Osteoblast (primary cell): ENCODE measurements around the gene TRABD2A. TPM values are rescaled to one million over a fixed set of nuclear protein-coding genes. Genes with fewer than 3 reads are reported as not detected.
A peak's percentile ranks its signal among the peaks of the same experiment; 100 is the strongest.

Experiments
- DNase-seq: peaks from one replicate; pipeline ENCODE4 v3.0.0; 2011; ENCODE audit warnings: low spot score, mixed read lengths; ENCODE audit not compliant: insufficient read length; ENCODE audit errors: missing footprints
- H2AFZ ChIP-seq: 2 replicates; pipeline ENCODE4 v1.6.0; 2011; ENCODE audit warnings: mild to moderate bottlenecking, low read length
- H3K27ac ChIP-seq: 2 replicates; pipeline ENCODE4 v1.5.1; 2011; ENCODE audit warnings: mild to moderate bottlenecking, low read depth, low read length, moderate library complexity
- H3K27me3 ChIP-seq: 2 replicates; pipeline ENCODE4 v1.6.0; 2012; ENCODE audit warnings: mild to moderate bottlenecking, control low read depth, inconsistent platforms, low read length, moderate library complexity; ENCODE audit not compliant: insufficient read depth
- H3K36me3 ChIP-seq: 2 replicates; pipeline ENCODE4 v1.5.1; 2011; ENCODE audit warnings: mild to moderate bottlenecking, low read length, control low read depth, moderate library complexity; ENCODE audit not compliant: insufficient read depth
- H3K4me1 ChIP-seq: 2 replicates; pipeline ENCODE4 v1.5.1; 2011; ENCODE audit warnings: mild to moderate bottlenecking, low read length, control low read depth, moderate library complexity; ENCODE audit not compliant: insufficient read depth
- H3K4me2 ChIP-seq: 2 replicates; pipeline ENCODE4 v1.6.0; 2011; ENCODE audit warnings: mild to moderate bottlenecking, low read length; ENCODE audit not compliant: insufficient read depth
- H3K4me3 ChIP-seq: fragments of 200-600 bp; sonication (generic); 3 replicates; pipeline ENCODE4 v1.5.1; 2012; ENCODE audit warnings: mild to moderate bottlenecking, low read length, inconsistent platforms; ENCODE audit not compliant: insufficient read depth
- H3K79me2 ChIP-seq: 2 replicates; pipeline ENCODE4 v1.6.0; 2012; ENCODE audit warnings: mild to moderate bottlenecking, low read length, control low read depth, inconsistent platforms; ENCODE audit not compliant: insufficient read depth
- H3K9me3 ChIP-seq: 2 replicates; pipeline ENCODE4 v1.5.1; 2011; ENCODE audit warnings: low read depth, low read length, control low read depth
- H4K20me1 ChIP-seq: 2 replicates; pipeline ENCODE4 v1.6.0; 2012; ENCODE audit warnings: mild to moderate bottlenecking, low read length, control low read depth; ENCODE audit not compliant: insufficient read depth
- total RNA-seq: library from RNA; depleted of rRNA; stranded (reverse); fragments of >200 nt; gene quantifications from 2 replicates; pipeline ENCODE4 v1.2.3, GENCODE V29; 2012
- TF ChIP-seq, protein P1 (sequence below): IDR thresholded peaks from 2 replicates; pipeline ENCODE4 v1.5.1; 2011; ENCODE audit warnings: mild to moderate bottlenecking, low read depth, low read length, moderate library complexity; ENCODE audit errors: extremely low read depth

The TRABD2A gene
- total RNA-seq, 1 donor: 2.9 TPM

DNA sequence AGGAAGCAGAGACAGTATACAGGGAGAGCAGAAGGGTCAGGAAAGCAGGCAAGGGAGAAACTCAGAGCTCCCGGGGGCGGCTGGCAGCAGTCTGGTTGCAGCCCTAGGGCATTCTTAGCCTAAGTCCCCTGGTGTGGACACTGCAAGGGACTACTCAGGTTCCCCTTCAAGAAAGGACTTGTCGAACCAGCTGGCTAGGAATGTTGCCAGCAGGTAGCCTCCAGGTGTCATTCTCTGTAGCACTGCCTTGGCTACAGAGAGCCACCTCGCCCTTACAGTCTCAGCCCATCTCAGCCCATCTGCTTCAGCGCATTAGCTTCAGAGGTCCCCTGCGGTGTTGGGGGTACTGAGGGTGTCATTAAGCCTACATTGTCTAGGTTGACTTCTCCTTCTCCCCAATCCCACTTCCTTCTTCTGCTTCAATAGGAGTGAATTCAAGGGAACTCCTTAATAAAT, 13.3 kb upstream of the TRABD2A start:
- H3K4me1 ChIP-seq: peaks cover 54% of the 10 kb centered on the region
- peak overlapping the region; percentile 70 for H2AFZ ChIP-seq
- H3K27me3 ChIP-seq: no peaks in the 10 kb centered on the region

DNA sequence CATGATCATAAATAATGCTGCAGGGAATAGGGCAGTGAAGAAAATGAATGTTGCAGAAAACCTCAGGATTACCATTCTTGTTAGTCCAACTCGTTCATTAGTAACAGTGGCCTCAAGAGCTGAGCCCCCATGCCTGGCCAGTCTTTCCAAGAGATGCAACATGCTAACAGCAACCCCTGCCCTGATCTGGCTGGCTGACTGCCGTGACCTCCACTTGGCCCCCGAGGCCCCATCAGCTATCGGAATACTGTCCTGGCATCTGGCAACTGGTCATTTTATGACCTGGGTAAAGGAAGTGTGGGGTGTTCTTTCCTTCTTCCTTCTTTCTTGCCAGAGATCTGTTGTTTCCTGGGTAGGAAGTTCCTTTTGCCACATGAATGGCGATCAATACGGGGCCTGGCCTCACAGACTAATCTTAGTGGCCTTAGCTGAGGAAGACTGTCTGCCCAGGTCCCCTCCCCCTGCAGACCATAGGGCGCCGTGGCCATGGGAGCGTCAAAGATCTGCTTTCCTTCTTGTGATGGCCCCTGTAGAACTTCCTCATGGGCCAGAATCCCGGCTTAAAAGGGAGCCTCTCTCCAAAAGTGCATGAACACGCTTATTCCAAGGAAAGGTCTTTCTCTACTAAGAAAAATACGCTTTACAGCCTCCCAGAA, 10.6 kb upstream of the TRABD2A start:
- no peak for DNase-seq
- no peaks in the 10 kb centered on the region for H4K20me1 ChIP-seq
- H3K27ac ChIP-seq: no peak overlapping the region
- TF ChIP-seq, protein P1, sequence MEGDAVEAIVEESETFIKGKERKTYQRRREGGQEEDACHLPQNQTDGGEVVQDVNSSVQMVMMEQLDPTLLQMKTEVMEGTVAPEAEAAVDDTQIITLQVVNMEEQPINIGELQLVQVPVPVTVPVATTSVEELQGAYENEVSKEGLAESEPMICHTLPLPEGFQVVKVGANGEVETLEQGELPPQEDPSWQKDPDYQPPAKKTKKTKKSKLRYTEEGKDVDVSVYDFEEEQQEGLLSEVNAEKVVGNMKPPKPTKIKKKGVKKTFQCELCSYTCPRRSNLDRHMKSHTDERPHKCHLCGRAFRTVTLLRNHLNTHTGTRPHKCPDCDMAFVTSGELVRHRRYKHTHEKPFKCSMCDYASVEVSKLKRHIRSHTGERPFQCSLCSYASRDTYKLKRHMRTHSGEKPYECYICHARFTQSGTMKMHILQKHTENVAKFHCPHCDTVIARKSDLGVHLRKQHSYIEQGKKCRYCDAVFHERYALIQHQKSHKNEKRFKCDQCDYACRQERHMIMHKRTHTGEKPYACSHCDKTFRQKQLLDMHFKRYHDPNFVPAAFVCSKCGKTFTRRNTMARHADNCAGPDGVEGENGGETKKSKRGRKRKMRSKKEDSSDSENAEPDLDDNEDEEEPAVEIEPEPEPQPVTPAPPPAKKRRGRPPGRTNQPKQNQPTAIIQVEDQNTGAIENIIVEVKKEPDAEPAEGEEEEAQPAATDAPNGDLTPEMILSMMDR: no peak
- H3K27me3 ChIP-seq: no peaks in the 10 kb centered on the region
- peaks cover 38% of the 10 kb centered on the region for H3K4me1 ChIP-seq
- no peak overlapping the region for H3K4me3 ChIP-seq
- no peak overlapping the region for H3K4me2 ChIP-seq
- no peaks in the 10 kb centered on the region for H3K79me2 ChIP-seq
- no peaks in the 10 kb centered on the region for H3K9me3 ChIP-seq
- no peaks in the 10 kb centered on the region for H3K36me3 ChIP-seq
- H2AFZ ChIP-seq: peak overlapping the region; percentile 45

More for the DNA sequence above, 13.3 kb upstream of the TRABD2A start:
- no peak for DNase-seq
- Histone ChIP-seq H3K4me2 (peak overlapping the region; percentile 65), H3K9me3 (no peaks in the 10 kb centered on the region), H3K4me3 (no peak overlapping the region), H3K27ac (peak overlapping the region; percentile 77), H3K79me2 (no peaks in the 10 kb centered on the region), H3K36me3 (no peaks in the 10 kb centered on the region), H4K20me1 (no peaks in the 10 kb centered on the region)
- TF ChIP-seq, protein P1: no peak

DNA sequence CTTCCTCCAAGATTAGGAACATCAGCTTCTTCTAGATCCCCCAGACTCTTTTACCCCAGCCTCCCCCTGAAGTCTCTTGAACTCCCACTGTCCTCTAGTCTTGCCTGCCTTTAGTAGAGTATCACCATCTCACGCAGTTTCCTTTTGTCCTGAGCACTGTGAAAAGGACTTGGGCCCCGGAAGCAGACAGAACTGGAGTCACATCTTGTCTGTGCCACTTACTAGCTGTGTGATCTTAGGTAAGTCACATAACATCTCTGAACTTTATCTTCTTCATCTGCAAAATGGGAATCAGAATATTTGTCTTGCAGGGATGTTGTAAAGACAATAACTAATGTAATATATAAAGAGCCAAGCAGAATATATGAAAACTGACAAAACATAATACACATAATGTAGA, 8.4 kb upstream of the TRABD2A start:
- H3K36me3 ChIP-seq: no peaks in the 10 kb centered on the region
- no peak for DNase-seq
- no peaks in the 10 kb centered on the region for H3K9me3 ChIP-seq
- TF ChIP-seq, protein P1: no peak
- H2AFZ ChIP-seq: peak overlapping the region; percentile 95
- no peaks in the 10 kb centered on the region for H3K79me2 ChIP-seq
- H4K20me1 ChIP-seq: no peaks in the 10 kb centered on the region
- H3K4me2 ChIP-seq: peak overlapping the region; percentile 79
- H3K4me3 ChIP-seq: peak overlapping the region; percentile 47
- H3K4me1 ChIP-seq: peaks cover 16% of the 10 kb centered on the region
- H3K27me3 ChIP-seq: no peaks in the 10 kb centered on the region
- peak overlapping the region; percentile 88 for H3K27ac ChIP-seq

DNA sequence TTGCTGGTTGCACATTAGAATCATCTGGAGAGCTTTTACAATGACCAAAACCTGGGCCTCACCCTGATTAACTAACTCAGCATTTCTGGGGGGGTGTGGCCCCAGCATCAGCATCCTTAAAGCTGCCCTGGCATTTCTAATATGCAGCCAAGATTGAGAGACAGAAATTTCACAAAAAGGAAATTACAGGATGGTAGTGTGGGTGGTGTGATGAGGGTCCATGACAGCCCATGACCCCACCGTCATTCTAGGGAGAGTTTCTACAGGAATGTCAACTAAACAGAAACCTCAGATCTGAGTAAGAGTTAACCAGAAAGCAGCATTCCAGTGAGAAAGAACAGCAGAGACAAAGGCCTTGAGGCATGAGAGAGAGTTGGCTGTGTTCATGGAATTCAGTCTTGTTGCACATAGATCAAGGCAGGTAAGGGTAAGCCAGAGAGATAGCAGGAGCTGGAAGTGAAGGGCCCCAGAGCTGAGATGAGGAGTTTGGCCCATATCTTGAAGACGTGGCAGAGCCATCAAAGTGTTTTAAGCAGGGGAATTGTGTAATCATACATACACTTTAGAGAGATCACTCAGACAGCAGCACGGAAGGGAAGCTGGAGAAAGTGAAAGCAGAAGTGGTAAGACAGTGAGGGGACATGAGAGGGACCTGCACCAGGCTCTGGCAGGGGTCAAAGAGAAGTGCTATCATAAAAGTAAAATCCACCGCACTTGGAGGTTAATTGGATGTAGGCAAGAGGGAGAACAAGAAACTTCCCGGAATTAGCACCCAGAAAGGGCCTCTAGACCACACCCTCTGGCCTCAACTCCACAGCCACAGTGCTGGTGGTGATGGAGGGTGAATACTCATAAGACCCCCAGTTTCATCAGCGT, 7.8 kb upstream of the TRABD2A start:
- Histone ChIP-seq H3K9me3 (no peaks in the 10 kb centered on the region), H3K4me3 (peak overlapping the region; percentile 47), H3K27ac (peak overlapping the region; percentile 88), H3K36me3 (no peaks in the 10 kb centered on the region), H3K4me2 (peak overlapping the region; percentile 79), H3K79me2 (no peaks in the 10 kb centered on the region), H4K20me1 (no peaks in the 10 kb centered on the region), H3K4me1 (peaks cover 12% of the 10 kb centered on the region), H3K27me3 (no peaks in the 10 kb centered on the region), H2AFZ (peak overlapping the region; percentile 95)
- peak; percentile 76 for DNase-seq
- TF ChIP-seq, protein P1: no peak
